ENCODE measurements around the gene AQP12B.

- no peak for TF ChIP-seq POLR2A (IDR thresholded peaks at IDR 0.05; ENCODE audit: low read length)
- TF ChIP-seq GATA1 (IDR thresholded peaks at IDR 0.05; ENCODE audit: low read depth, low read length), result no peak
Measured at GRCh38 chr2:240670402-240670801, 12.3 kb downstream of the AQP12B start.
